ENCODE measurements around the gene EIF4E3. TPM values are rescaled to one million over a fixed set of nuclear protein-coding genes. Genes with fewer than 3 reads are reported as not detected.

The EIF4E3 gene
- total RNA-seq, 4 donors from 2014 or later: 20.6 to 40.8 (median 23.9) TPM

DNA sequence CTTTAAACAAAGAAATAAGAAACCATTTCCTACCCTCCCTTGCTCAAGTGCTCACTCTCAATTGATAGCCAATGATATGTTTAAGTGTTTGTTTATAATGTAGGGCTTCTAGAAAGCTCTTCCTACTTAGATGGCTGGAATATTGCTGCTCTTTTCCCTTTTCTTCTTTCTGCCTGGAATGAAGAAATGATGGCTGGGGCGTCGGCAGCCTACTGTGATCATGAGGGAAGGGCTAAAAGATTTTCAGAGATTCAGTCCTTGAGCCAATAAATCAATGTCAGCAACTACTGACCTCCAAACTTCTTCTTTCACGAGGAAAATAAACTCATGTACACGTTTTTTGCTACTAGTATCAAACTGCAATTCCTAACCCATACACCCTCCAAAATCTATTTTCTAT is 26.4 kb upstream of the EIF4E3 start:
- no peak for DNase-seq
- no peak overlapping the region for H3K27ac ChIP-seq
- no peaks in the 10 kb centered on the region for H3K27me3 ChIP-seq

DNA sequence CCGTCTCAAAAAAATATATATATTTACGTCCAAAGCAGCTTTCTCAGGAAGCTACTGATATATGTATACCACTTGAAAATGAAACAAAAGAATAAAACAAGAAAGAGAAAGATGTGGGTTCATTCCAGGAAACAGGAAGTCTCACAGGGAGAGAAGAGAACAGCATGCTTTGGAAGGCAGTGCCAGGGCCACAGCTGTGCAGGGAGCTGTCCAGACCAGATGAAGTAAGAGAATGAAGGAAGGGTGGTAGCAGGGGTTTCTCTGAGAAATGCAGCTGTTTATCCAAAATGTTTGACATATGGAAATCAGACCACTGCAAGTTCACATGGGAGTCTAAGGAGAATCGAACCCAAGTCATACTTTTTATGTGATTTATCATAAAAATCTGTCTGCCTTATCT is 19.5 kb upstream of the EIF4E3 start:
- Histone ChIP-seq H3K4me1 (no peaks in the 10 kb centered on the region), H3K4me3 (no peak overlapping the region), H3K27me3 (no peaks in the 10 kb centered on the region), H3K9me3 (no peaks in the 10 kb centered on the region), H3K36me3 (no peaks in the 10 kb centered on the region), H3K27ac (no peak overlapping the region)
- TF ChIP-seq, protein P1, sequence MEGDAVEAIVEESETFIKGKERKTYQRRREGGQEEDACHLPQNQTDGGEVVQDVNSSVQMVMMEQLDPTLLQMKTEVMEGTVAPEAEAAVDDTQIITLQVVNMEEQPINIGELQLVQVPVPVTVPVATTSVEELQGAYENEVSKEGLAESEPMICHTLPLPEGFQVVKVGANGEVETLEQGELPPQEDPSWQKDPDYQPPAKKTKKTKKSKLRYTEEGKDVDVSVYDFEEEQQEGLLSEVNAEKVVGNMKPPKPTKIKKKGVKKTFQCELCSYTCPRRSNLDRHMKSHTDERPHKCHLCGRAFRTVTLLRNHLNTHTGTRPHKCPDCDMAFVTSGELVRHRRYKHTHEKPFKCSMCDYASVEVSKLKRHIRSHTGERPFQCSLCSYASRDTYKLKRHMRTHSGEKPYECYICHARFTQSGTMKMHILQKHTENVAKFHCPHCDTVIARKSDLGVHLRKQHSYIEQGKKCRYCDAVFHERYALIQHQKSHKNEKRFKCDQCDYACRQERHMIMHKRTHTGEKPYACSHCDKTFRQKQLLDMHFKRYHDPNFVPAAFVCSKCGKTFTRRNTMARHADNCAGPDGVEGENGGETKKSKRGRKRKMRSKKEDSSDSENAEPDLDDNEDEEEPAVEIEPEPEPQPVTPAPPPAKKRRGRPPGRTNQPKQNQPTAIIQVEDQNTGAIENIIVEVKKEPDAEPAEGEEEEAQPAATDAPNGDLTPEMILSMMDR (IDR thresholded peaks at IDR 0.05): no peak
- TF ChIP-seq POLR2A (IDR thresholded peaks at IDR 0.05): no peak
- no peak for DNase-seq

More for the DNA sequence above, 26.4 kb upstream of the EIF4E3 start:
- H3K9me3 ChIP-seq: no peaks in the 10 kb centered on the region
- H3K36me3 ChIP-seq: no peaks in the 10 kb centered on the region
- no peak overlapping the region for H3K4me3 ChIP-seq
- H3K4me1 ChIP-seq: peaks cover 0 to 4% (median 0%) of the 10 kb centered on the region in 4 donors
- no peak for TF ChIP-seq POLR2A (IDR thresholded peaks at IDR 0.05)
- TF ChIP-seq, protein P1 (IDR thresholded peaks at IDR 0.05): no peak

DNA sequence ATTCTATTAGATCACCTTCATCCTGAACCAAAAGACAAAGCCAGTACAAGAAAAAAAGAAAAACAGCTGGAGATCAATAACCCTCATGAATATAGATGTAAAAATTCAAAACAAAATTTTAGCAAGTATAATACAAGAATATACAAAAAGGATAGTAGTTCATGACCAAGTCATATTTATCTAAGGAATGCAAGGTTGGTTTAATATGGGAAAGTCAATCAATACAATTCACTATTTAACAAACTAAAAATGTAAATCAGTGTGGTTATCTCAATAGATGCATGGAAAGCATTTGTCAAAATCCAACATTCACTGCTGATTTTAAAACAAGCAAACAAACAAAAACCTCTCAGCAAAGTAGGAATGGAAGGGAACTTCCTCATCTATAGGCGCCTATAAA is 17.4 kb upstream of the EIF4E3 start:
- TF ChIP-seq, protein P1 (IDR thresholded peaks at IDR 0.05): no peak
- no peak for TF ChIP-seq POLR2A (IDR thresholded peaks at IDR 0.05)
- H3K36me3 ChIP-seq: no peaks in the 10 kb centered on the region
- no peaks in the 10 kb centered on the region for H3K4me1 ChIP-seq
- DNase-seq: no peak
- no peaks in the 10 kb centered on the region for H3K9me3 ChIP-seq
- no peak overlapping the region for H3K27ac ChIP-seq
- H3K27me3 ChIP-seq: no peaks in the 10 kb centered on the region
- H3K4me3 ChIP-seq: no peak overlapping the region

GRCh38 chr3:71734881-71735280 is 9.7 kb upstream of the EIF4E3 start:
- Histone ChIP-seq H3K27ac (no peak overlapping the region), H3K4me1 (no peaks in the 10 kb centered on the region), H3K9me3 (no peaks in the 10 kb centered on the region), H3K27me3 (no peaks in the 10 kb centered on the region), H3K4me3 (no peak overlapping the region), H3K36me3 (no peaks in the 10 kb centered on the region)
- DNase-seq: no peak
- TF ChIP-seq POLR2A (IDR thresholded peaks at IDR 0.05): no peak
- TF ChIP-seq, protein P1 (IDR thresholded peaks at IDR 0.05): no peak

DNA sequence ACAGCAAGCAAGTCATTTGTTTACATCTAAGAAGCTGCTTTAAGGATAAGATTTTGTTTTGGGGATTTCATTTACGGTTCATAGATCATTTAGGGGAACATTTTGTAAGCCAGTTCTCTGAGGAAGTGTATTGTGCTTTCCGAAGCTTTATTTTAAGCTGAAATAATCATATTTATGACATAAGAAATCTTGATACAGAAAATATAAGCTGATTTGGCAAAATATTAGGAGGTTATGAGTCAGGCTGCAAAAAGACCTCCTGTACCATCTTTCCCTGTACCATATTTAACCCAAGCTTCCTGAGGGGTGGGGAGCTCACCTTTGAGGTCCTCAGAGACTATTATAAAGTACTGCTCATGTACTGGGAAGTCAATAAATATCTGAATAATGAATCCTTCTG is 8.1 kb upstream of the EIF4E3 start:
- H3K36me3 ChIP-seq: no peaks in the 10 kb centered on the region
- TF ChIP-seq, protein P1 (IDR thresholded peaks at IDR 0.05): no peak
- no peak for DNase-seq
- H3K27ac ChIP-seq: no peak overlapping the region
- H3K9me3 ChIP-seq: no peaks in the 10 kb centered on the region
- H3K4me3 ChIP-seq: no peak overlapping the region
- no peaks in the 10 kb centered on the region for H3K4me1 ChIP-seq
- no peaks in the 10 kb centered on the region for H3K27me3 ChIP-seq

DNA sequence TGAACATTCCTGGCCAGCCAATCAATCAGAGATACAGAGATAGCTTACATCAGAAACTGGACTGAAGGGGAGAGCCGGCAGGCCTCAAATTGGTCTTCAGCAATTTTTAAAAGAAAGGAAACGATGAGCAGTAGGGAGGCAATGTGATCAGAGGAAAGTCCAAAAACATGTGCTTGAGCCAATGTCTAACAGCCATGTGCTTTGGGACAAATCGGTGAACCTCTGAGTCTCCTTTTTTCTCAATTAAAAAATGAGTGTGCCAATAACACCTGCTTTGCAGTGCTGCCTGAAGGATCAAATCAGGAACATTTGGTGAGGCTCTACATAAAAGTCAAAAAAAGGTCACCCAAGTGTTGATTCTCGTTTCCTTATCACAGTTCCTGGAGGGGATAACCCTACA is 7.4 kb upstream of the EIF4E3 start:
- DNase-seq: no peak
- Histone ChIP-seq H3K27me3 (no peaks in the 10 kb centered on the region), H3K36me3 (no peaks in the 10 kb centered on the region), H3K9me3 (no peaks in the 10 kb centered on the region), H3K4me1 (no peaks in the 10 kb centered on the region), H3K27ac (no peak overlapping the region), H3K4me3 (no peak overlapping the region)
- TF ChIP-seq, protein P1 (IDR thresholded peaks at IDR 0.05): no peak
- TF ChIP-seq POLR2A (IDR thresholded peaks at IDR 0.05): no peak
